GM19193 (cell line): ENCODE measurements around the gene NTNG1.

ENCODE experiments used
- POLR2A ChIP-seq: IDR thresholded peaks from 4 replicates; pipeline ENCODE4 v1.6.1; 2011; ENCODE audit not compliant: insufficient read depth, insufficient read length; ENCODE audit errors: extremely low read depth

Gene NTNG1

GRCh38 chr1:107414550-107414949 lies 273.7 kb downstream of the NTNG1 start:
- no peak for TF ChIP-seq POLR2A

DNA sequence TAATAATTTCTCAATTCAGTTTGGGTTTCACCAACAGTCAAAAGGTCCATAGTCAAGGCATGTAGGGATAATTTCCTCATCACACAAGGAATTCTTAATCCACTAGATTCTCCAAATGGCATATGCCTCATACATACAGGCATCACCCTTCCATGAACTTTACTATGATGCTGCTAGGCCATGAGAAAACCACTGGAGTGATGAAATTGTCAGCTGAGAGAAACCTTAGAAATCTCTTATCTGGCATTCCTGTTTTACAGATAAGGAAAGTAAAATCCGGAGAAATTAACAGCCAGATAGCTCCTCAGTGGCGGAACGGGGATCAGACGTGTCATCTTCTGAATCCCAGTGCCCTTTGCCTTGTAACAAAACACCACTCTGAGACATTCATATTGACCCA lies 274.4 kb downstream of the NTNG1 start:
- no peak for TF ChIP-seq POLR2A

- no peak for TF ChIP-seq POLR2A
Measured at GRCh38 chr1:107419003-107419402, 278.2 kb downstream of the NTNG1 start.

DNA sequence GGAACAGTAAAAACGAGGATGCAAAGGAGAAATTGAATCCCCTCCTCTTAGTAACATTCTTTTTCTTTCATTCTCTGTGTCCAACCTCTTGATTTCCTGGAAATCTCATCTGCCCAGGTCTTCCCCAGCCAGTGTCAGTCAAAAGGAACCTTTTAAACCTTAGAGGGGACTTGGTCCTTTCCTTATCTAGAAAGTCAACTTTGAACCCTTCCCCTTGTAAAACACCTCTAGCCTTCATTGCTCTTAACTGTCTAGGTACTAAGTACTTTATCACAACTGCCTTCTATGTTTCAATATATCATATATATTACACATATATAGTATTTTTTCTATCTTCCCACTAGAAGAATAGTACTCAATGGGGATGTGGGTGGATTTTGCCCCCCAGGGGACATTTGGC lies 282.1 kb downstream of the NTNG1 start:
- TF ChIP-seq POLR2A, result no peak

DNA sequence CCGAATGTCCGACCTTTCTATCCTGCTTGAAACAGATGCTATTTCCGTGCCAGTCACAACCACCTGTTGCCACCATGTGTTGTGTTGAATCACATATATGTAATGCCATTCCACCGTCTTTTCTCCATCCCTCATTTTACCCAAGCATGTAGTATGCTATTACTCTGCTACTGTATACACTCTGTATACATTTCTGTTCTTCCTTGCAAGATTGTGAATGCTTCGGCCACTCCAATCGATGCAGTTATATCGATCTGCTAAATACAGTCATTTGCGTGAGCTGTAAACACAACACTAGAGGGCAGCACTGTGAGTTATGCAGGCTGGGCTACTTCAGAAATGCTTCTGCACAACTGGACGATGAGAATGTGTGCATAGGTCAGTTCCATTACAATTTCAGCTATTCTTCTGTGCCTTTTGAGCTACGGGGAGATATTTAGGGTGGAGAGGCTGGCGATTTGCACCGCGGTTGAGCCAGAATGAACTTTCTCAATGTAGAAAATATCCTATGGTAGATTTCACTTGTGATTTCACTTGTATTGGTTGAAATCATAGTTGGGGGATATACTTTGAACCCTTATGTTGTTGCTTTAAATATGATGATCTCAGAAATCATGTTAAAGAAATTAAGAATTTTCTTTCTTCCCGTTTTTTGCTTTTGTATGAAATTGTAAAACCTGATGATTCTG lies 289.8 kb downstream of the NTNG1 start:
- TF ChIP-seq POLR2A, result no peak

- TF ChIP-seq POLR2A, result no peak
Measured at GRCh38 chr1:107432108-107432507, 291.3 kb downstream of the NTNG1 start.

DNA sequence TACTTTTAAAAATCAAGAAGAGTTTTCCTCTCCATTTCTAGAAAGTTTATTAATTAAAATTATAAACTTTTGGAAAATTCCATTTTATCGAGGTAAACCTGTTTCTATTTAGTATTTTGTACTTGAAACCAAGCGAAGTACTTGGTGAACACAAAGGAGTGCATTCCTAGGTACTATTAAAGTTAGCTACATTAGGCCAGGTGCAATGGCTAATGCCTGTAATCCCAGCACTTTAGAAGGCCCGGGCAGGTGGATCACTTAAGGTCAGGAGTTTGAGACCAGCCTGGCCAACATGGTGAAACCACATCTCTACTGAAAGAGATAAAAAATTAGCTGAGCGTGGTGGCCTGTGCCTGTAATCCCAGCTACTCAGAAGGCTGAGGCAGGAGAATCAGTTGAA lies 292.2 kb downstream of the NTNG1 start:
- no peak for TF ChIP-seq POLR2A

- no peak for TF ChIP-seq POLR2A
Measured at GRCh38 chr1:107433635-107434360, 293.0 kb downstream of the NTNG1 start.

GRCh38 chr1:107434361-107434693 lies 293.5 kb downstream of the NTNG1 start:
- TF ChIP-seq POLR2A, result no peak

- TF ChIP-seq POLR2A, result no peak
Measured at GRCh38 chr1:107436552-107437241, 295.9 kb downstream of the NTNG1 start.

GRCh38 chr1:107439567-107439966 lies 298.7 kb downstream of the NTNG1 start:
- no peak for TF ChIP-seq POLR2A

DNA sequence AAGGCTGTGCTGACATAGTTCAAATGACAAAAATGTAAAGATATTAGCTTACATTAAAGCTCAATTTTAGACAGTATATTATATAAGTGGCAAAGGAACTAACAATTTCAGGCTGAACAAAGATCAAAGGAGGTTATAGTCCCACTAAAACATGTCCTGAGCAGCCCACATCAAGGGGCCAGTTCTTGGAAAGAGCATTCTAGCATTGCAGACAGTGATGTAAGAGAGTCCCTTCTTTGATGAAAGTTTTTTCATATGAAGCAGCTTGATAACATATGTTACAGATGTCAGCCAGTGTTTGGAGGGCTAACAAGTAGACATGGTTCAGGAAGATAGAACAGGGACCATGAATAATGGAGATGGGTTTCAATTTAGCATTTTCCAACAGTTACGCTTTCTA lies 301.7 kb downstream of the NTNG1 start:
- no peak for TF ChIP-seq POLR2A

- TF ChIP-seq POLR2A, result no peak
Measured at GRCh38 chr1:107443027-107443426, 302.2 kb downstream of the NTNG1 start.

- no peak for TF ChIP-seq POLR2A
Measured at GRCh38 chr1:107443860-107444259, 303.0 kb downstream of the NTNG1 start.

GRCh38 chr1:107444302-107444701 lies 303.5 kb downstream of the NTNG1 start:
- TF ChIP-seq POLR2A, result no peak

GRCh38 chr1:107449326-107449725 lies 308.5 kb downstream of the NTNG1 start:
- no peak for TF ChIP-seq POLR2A
